ENCODE data around the gene HEG1. TPM values are rescaled to one million over a fixed set of nuclear protein-coding genes. Genes with fewer than 3 reads are reported as not detected.

HEG1 gene
- total and polyA plus RNA-seq, 2 experiments from 2014 or later, result 1.8 to 8.8 TPM

GRCh38 chr3:124916837-124917409 lies 138.9 kb downstream of the HEG1 start (continued):
- TF ChIP-seq ZNF462 (CRISPR knock-in tag; IDR thresholded peaks at IDR 0.05) (no peak), ZNF114 (CRISPR knock-in tag; IDR thresholded peaks at IDR 0.05) (no peak), EZH2phosphoT487 (IDR thresholded peaks at IDR 0.05; ENCODE audit: unreplicated experiment) (no peak), CREB1 (CRISPR knock-in tag; IDR thresholded peaks at IDR 0.05; ENCODE audit: low read depth) (no peak)
- TF ChIP-seq, protein P1, sequence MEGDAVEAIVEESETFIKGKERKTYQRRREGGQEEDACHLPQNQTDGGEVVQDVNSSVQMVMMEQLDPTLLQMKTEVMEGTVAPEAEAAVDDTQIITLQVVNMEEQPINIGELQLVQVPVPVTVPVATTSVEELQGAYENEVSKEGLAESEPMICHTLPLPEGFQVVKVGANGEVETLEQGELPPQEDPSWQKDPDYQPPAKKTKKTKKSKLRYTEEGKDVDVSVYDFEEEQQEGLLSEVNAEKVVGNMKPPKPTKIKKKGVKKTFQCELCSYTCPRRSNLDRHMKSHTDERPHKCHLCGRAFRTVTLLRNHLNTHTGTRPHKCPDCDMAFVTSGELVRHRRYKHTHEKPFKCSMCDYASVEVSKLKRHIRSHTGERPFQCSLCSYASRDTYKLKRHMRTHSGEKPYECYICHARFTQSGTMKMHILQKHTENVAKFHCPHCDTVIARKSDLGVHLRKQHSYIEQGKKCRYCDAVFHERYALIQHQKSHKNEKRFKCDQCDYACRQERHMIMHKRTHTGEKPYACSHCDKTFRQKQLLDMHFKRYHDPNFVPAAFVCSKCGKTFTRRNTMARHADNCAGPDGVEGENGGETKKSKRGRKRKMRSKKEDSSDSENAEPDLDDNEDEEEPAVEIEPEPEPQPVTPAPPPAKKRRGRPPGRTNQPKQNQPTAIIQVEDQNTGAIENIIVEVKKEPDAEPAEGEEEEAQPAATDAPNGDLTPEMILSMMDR (conservative IDR thresholded peaks at IDR 0.05; ENCODE audit: low read depth in 2 of 2), result no peak

Small RNA genes within 50 kb of the gene (small RNA-seq; reads per million reads assigned to genes)
- gene RNA5SP137 (ENCODE audit: low replicate concordance), result not detected

Other genes starting within 250 kb of the HEG1 start
- 242 and 269 TPM in 2 replicates for gene ITGB5, start 168.6 kb downstream of the HEG1 start, total RNA-seq (2014; rRNA removed; shearing (Covaris generic))
- 63.6 and 68.2 TPM in 2 replicates for gene ITGB5, start 168.6 kb downstream of the HEG1 start, polyA plus RNA-seq (2016; fragmentation: Nextera tagmentation; extraction: Ambion mirVana)
- not detected in 2 replicates for gene MUC13, start 121.2 kb downstream of the HEG1 start, total RNA-seq (2014; rRNA removed; shearing (Covaris generic))
- not detected in 2 replicates for gene MUC13, start 121.2 kb downstream of the HEG1 start, polyA plus RNA-seq (2016; fragmentation: Nextera tagmentation; extraction: Ambion mirVana)
- 10.1 and 15.9 TPM in 2 replicates for gene SLC12A8, start 156.8 kb upstream of the HEG1 start, total RNA-seq (2014; rRNA removed; shearing (Covaris generic))
- 4.6 and 6.9 TPM in 2 replicates for gene SLC12A8, start 156.8 kb upstream of the HEG1 start, polyA plus RNA-seq (2016; fragmentation: Nextera tagmentation; extraction: Ambion mirVana)